ENCODE results near the gene PEF1.
"Not testable (repeated sequence)": the region's sequence is repeated elsewhere in the genome, so short reads cannot be mapped to it uniquely, and the experiment has no call there.

PEF1 gene

DNA sequence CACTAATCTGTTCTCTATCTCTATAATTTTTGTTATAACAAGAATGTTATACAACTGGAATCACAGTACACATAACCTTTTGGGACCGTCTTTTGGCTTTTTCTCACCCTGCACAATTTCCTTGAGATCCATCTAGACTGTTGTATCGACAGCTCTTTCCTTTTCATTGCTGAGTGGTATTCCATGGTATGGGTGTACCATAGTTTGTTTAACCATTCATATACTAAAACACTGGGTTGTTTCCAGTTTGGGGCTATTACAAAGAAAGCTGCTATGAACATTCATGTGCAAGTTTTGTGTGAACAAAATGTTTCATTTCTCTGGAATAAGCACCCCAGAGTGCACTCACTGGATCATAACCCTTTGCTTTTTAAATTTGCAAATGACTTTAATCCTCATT, 42.6 kb downstream of the PEF1 start:
- DNase-seq, result no peak

DNA sequence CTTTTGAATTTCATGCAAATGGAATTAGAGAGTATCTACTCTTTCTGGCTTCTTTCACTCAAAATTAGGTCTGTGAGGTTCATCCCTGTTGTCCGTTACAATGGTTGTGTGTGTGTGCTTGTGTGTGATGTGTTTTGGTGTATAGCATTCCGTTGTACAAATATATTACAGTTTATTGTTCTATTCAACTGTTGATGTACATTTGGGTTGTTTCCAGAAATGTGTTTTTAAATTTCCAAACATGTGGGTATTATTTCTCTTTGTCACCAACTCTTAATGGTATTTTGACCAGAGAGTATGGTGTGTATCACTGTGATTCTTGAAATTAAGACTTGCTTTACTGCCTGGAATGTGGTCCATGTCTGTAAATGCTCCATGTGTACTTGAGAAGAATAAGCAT, 44.0 kb downstream of the PEF1 start:
- DNase-seq, result no peak

DNA sequence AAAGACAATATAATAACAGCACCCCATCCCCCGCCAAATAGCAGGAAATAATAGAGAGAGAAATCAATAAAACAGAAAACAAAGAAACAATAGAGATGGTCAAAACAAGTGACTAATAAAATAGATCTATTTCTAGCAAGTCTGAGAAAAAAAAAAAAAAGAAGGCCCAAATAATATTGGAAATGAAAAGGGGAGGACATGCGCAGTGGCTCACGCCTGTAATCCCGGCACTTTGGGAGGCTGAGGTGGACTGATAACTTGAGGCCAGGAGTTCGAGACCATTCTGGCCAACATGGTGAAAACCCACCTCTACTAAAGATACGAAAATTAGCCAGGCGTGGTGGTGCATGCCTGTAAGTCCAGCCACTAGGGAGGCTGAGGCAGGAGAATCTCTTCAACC, 45.7 kb downstream of the PEF1 start:
- no peak for DNase-seq

DNA sequence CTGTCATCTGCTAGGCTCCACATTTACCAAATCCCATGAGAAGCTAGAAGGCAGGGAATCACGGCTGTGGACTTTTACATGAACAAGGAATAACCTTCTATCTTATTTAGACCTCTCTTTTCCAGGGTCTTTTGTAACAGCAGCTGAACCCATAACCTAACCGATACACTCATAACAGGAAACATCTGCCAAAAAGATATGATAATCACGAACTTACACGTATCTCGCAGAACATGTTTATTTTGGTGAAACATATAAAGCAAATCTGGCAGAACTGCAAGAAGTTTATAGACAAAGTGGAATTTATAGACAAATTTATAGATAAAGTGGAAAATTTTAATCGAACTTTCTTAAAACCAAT, 48.0 kb downstream of the PEF1 start:
- DNase-seq, result no peak

DNA sequence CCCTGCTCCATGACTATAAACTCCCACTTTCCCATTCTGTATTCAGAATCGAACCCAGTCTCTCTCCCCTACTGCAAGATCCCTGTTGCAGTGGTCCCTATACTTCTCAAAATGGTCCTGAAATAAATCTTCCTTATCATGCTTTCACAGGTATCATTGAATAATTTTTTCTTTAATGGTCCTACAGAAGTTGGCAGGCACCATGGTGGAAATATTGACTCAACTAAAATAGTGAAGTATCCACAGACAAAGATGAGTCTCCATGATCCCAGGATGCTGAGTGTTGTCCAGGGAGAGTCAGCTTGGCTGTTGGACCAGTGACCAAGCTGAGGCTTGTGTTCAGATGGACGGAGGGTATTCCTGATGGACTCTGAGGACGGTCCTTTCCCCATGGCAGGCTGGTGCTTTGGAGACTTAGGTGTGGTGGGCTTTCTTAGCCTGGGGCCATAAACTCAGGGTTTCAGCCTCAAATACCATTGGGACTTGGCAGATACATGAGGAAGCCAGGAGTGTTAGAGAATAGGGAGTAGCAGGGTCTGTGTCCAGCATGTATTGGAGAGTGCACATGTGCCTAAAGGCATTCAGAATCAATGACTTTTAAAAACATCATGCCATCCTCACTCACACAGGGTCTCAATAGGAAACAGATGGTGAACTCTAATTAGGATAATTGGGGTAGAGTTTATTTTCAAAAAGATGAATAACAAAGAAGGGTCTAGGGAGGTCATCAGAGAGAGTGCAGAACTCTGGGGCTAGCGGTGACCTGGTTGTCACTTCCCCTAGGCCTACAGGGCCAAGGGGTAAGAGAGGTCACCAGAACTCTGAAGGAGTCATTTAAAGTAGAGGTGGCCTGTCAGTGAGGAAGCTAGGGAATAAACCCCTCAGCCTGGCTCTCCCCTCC, 48.6 kb downstream of the PEF1 start:
- DNase-seq, result no peak

DNA sequence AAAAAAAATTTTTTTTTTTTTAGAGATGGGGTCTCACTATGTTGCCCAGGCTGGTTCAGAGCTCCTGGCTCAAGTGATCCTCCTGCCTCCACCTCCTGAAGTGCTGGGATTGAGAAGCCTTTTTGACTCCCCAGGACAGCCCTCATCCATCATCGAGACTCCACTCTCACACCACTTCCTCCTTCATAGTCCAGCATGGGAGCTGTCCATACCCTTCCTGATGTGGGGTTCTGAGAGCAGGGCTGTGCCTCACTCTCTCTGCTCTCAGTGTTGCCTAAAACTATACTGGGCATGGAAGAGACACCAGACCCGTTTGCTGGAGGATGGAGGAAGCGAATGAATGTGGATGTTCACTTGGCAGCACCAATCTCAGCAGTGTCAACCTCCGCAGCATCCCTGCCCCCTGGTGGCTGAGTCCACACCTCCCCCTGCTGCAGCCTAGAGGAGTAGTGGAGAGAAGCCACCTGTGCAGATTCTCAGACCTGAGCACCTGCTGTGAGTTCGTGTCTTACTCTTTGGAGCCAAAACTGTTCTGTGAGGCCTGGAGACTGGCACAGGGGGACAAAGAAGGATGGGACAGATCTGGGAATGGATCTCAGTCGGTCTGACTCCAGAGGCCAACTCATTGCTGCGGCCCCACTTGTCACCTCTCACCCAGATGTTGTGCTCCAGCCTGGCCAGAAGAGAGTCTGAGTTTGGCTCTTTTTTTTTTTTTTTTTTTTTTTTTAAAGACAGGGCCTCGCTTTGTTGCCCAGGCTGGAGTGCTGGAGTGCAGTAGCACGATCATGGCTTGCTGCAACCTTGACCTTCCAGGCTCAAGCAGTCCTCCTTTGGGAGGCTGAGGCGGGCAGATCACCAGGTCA, 50.7 kb downstream of the PEF1 start:
- DNase-seq, result peak; percentile 71

DNA sequence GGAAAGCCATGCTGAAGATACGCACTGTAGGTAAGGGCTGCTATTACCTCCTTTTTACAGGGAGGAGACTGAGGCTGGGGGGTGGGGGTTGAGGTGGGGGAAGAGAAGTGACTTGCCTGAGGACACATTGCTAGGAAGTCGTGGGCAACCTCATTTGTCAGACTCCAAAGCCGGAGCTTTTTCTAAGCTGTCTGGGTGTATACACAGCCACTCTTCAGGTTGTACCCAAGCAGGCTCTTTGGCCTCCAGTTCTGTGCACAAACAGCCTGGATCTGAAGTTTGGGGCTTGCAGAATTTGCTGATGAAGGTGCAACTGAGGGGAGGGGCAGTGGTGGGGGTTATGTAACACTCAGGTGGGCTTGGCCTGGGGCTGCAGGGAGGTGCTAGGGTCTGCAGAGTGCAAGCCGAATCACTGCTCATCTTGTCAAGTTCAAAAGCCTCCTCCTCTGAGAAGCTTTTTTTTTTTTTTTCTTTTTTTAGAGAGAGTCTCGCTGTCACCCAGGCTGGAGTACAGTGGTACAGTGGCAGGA, 51.5 kb downstream of the PEF1 start:
- DNase-seq, result no peak

DNA sequence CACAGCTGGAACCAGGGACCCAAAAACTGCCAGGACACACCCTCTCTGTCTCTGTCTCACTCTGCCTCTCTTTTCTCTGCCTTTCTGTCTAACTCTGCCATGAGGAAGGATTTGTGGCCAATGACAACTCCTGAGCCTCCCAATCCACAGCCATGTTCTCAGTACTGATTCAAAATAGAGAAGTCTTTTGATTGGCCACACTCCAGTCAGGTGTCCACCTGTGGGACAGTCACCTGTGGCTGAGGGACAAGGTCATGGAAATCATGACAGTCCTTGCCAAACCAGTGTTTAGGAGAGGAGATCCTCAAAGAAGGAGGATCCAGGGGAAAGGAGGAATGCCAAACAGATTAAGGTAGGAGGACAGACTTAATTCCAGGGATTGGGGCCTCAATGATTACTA, 52.5 kb downstream of the PEF1 start:
- no peak for DNase-seq

DNA sequence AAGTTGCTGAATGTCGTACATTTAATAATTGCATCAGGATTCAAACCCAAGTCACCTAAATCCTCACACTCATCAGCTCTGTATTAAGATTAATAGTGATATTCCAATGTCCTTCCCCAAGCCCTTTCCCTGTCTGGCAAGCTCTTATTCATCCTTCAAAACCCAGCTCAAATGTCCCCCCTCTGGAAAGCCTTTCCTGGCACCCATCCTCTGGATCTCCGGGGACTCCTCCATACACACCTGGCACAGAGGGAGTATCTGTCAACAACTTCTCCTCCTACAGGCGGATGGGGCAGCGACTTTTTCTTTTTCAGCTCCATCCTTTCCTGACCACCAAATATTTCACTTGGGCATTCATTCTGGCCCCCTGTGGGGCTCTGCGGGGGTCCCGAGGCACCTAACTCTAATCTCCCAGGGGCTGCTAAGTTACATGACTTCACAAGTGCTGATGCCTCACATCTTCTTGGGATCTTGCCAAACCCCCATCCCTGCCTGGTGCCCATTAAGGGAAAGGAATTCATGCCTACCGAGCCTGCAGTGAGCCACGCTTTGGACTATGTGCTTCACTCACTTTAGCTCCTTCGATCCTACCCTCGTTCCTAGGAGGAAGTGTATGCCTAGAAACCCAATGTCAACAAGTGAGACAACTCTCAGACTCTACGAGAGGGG, 53.1 kb downstream of the PEF1 start:
- no peak for DNase-seq

DNA sequence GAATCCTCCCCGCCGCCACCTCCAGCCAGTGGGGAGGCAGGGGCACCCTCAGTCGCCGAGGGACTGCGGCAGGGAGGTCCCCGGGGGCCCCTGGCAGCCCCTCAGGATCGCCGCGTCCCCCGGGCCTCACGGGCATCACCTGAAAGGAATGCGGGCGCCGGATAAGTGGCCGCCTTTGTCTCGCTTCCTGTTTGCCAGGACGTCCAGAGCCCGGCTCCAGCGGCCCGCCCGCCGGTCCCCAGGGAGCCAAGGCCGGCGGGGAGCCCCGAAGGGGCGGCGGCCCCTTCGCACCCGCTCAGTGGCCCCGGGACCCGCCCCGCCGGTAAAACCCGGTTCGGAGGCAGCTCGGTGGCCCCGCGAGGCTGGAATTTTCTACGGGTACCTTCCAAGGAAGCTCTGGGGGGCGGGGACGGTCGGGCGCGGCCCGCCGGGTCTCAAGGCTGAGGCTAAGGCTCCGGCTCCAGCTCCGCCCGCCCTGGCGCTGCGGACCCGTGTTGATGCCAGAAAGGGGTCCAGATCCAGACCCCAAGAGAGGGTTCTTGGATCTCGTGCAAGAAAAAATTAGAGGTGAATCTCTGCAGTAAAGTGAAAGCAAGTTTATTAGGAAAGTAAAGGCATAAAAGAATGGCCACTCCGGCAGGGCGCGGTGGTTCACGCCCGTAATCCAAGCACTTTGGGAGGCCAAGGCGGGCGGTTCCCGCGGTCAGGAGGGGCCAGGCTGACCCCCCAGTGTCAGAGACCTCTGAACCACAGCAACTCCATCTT, 55.7 kb downstream of the PEF1 start:
- no peak for DNase-seq

DNA sequence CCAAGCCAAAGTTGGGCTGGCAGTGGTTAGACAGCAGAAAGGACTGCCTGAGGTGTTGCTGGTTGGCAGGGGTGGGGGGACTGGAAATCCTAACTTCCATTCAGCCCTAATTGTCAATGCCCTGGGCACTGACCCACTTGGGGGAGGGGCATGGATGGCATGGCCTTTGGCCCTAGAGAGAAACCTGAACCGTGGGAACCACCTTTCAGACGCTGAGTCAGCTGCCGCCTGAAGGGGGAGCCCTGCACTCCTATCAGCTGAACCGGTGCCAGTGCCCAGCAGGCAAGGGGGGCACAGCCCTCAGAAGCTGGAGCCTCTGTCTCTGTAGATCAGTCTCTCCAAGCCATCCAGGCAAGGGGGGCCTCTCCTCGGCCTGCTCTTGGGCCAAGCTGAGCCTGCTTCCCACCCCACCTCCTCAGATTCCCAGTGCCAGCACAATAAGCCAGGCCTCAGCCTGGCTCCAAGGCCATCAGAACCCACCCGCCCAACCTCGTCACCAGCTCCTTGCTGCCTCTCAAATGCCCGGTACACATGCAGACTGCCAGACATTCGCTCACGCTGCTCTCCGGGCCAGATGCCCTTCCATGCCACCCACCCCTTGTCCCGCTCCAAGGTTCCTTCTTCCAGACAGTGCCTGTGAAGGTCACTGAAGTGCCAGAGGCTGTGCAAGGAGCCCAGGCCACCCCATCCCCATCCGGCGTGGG, 56.8 kb downstream of the PEF1 start:
- peak; percentile 53 for DNase-seq

DNA sequence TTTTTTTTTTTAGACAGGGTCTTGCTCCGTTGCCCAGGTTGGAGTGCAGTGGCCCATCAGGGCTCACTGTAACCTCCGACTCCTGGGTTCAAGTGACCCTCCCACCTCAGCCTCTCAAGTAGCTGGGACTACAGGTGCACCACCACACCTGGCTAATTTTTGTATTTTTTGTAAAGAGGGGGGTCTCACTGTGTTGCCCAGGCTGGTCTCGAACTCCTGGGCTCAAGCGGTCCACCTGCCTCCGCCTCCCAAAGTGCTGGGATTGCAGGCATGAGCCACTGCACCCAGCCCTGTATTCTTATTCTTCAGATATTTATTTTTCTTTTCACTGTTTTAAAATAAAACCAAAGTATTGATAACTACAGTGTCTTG, 57.4 kb downstream of the PEF1 start:
- not testable (repeated sequence) for DNase-seq

DNA sequence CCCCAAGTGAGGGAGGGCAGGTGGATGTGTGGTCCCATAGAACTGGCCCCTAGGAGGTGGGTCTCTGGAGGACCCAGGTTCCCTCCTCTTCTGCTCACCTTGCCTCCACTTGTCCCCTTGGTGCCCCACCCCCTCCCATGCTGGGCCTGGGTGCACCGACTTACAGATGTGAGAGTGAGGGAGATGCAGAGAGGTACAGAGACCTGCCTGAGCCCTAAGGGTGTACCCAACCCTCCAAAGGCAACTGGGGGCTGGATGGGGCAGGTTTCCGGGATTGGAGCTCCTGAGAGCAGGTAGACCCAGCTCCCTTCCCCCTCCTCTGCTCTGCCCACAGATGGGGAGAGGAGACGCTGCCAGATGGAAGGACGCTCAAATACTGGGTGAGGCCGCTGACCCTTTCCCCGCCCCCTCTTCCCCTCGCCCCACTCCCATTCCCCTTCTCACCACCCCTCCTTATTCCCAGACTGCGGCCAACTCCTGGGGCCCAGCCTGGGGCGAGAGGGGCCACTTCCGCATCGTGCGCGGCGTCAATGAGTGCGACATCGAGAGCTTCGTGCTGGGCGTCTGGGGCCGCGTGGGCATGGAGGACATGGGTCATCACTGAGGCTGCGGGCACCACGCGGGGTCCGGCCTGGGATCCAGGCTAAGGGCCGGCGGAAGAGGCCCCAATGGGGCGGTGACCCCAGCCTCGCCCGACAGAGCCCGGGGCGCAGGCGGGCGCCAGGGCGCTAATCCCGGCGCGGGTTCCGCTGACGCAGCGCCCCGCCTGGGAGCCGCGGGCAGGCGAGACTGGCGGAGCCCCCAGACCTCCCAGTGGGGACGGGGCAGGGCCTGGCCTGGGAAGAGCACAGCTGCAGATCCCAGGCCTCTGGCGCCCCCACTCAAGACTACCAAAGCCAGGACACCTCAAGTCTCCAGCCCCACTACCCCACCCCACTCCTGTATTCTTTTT, 58.0 kb downstream of the PEF1 start:
- DNase-seq, result no peak

DNA sequence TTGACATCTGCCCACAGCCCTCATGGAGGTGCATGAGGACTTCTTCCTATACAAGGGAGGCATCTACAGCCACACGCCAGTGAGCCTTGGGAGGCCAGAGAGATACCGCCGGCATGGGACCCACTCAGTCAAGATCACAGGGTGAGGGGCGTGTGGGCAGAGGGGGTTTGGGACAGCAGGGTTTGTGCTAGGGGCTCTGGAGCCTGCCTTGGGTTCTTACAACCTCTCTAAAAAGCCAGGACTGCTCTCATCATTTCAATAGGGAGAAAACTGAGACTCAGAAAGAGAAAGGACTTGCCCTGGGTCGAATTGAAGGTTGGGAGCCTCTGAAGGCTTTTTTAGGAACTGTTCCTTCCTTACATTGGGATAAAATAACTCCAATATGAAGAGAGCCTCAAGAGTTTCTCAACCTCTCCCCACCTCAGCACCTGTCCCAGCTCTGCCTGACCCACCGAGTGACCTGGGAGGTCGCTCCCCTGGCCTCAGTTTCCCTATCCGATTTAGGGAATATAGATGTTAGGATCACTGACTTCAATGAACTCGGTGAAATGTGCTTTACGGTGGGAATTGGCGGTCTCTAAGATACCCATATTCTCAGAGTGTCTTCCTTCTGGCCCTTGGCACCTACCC, 58.8 kb downstream of the PEF1 start:
- DNase-seq, result no peak

DNA sequence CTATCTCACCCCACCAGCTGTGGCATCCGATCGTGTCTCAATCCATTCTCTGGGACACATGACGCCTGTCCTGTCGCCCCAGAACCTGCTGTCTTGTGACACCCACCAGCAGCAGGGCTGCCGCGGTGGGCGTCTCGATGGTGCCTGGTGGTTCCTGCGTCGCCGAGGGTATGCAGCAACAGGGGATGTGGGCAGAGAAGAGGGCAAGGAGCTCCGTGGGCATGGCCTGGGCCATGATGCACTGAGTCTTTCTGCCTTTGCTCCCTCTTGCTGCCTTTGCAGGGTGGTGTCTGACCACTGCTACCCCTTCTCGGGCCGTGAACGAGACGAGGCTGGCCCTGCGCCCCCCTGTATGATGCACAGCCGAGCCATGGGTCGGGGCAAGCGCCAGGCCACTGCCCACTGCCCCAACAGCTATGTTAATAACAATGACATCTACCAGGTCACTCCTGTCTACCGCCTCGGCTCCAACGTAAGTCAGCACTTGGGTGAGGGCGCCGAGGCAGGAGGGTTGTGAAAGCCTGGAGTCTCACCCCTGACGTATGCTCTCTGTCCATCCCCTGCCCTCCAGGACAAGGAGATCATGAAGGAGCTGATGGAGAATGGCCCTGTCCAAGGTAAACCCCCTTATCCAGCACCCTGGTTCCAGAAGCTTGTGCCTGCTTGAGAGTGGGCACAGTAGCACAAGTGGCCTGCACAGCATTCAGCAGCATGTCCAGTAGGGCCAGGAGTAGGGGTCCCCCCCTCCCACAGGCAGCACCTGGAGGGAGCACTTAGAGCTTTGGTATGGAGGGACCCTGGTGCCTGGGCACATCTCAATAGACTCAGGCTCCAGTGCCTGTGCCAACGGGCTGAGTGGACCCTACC, 59.6 kb downstream of the PEF1 start:
- no peak for DNase-seq

DNA sequence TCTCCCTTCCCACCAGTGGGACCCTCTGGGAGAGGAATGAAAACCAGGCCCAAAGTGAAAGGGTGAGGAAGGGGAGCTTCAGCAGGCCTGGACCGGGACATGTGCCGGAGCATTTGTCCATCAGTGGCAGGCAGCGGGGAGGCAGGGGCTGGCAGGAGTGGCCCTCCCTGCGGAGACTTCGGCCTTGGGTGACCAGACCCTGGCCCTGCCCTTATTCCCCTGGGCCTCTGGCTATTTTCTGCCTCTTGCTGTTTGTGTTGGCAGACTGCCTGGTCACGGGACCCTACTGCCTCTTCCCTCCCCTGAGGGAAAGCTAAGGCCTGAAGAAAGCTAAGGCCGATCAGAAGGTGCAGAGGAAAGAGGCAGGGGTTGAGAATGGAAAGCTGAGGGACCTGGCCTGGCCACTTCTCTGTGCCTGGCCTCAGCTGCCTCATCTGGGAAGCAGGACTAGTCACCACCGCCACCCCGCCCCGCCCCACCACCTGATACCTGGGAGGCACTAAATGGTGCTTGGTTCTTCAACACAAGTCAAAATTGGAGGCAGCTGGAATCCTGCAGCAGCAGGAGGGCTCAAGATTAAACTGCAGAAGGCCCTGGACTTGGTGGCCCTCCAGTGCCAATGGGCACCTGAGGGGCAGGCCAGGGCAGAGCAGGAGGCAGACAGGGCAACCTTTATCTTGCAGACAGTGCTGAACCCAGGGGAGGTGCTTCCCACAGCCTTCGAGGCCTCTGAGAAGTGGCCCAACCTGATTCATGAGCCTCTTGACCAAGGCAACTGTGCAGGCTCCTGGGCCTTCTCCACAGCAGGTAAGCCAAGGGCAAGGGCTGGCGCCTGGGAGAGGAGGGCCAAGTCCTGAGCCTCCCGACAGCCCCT, 60.4 kb downstream of the PEF1 start:
- DNase-seq, result no peak

DNA sequence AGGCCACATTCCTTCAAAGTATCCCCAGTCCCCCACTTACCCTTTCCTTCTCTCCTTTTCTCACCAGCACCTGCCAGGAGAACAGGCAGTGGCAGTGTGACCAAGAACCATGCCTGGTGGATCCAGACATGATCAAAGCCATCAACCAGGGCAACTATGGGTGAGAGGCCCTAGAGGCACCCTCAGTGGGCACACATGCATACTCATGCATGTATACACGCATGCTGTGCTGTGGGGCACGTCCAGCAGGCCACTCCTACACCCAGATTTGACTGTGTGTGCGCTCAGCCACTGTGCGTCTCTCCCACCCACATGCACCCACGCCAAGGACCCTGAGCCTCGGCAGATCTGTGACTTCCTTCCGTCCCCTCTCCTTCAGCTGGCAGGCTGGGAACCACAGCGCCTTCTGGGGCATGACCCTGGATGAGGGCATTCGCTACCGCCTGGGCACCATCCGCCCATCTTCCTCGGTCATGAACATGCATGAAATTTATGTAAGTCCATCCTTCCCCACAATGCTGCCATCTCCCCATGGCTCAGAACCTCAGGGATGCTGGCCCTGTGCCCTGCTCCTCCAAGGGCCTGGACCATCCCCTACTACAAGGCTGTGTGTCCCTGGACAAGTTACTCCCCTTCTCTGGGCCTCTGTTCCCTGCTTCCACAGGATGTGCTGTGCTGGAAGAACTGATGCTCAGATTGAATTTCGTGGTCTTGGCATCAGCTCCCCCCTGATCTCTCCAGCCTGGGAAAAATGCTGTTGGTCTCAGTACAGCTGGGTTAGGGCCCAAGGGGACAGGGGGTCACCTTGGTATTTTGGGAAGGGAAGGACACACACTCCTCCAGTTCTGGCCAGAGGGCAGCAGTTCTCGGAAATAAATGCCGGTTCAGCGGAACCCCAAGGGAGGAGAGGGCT, 61.3 kb downstream of the PEF1 start:
- DNase-seq, result no peak

All from stimulated activated CD4-positive, alpha-beta T cell treated with anti-CD3 and anti-CD28 coated beads, Interleukin-4, amount 100 ng/mL, for 1 hour (primary cell).